Stimulated activated CD4-positive, alpha-beta T cell treated with anti-CD3 and anti-CD28 coated beads, Interleukin-1b, Interleukin-23, amount 100 ng/mL, for 24 hours (primary cell): ENCODE measurements around the gene TMX3.
A peak's percentile ranks its signal among the peaks of the same experiment; 100 is the strongest.

Experiments used
- DNase-seq, 4 experiments: peaks; one replicate each; pipeline ENCODE4 v3.0.0-alpha.2; 2020; ENCODE audit warnings: low read depth in 4 of 4, low spot score in 1 of 4

Gene TMX3

DNA sequence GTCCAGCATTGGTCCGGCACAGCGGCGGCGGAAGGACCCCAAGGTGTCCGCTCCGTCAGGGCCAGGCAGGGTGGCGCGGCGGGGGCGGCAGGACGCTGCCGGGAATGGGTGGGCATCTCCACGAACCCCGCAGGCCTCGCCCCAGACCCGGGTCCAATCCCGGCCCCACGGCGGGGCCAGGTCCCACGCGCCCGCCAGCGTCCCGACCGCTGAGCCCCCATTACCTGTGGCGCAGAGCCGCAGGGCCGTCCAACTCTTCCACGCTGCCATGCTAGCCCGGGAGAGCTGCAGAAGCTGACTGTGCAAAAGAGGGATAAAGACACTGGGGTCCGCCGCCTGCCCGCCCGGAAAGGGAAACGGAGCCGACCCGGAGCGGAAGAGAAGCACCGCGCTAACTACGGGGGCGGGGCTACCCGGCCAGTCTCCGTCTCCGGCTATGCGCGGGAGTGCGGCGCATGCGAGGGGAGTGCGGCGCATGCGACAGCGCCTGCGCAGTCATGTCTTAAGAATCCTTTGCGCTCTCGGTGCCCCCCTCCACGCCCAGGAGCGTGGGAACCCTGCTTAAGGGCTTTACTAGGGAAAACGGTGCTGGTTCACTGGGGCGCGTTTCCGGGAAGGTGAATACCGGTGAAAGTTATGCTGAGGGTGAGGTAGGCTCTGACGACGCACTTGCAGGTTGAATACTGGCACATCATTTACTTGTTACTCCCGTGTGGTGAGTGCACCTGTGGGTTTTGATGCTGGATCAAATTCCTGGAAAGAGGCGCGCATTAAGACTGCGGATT is at the start of gene TMX3:
Gene TMX3 (minus strand): TSS at position 397 of the 785 bp plus-strand sequence. CDS start 127 bp downstream, at position 270.
- DNase-seq: peak; percentile 61 to 90 (median 84)

GRCh38 chr18:68764016-68764415 is 49.1 kb upstream of the TMX3 start:
- DNase-seq: no peak

DNA sequence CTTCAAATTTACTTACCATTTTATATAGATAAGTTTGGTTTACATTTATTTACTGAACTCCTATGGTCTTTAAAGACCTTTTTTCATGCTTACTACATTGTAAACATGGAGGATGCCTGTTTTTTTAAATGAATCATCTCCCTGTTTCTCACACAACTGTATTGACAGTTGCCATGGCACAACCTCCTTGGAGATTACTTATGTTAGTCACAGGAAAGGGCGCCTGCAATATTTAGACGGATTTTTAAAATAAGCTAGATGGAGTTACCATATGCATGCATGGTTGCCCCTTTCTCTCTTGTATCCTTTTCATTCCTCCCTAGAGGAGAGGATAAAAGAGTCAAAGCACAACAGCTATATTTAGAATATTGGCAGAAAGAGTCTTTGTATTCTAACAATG is 48.2 kb upstream of the TMX3 start:
- DNase-seq: no peak

DNA sequence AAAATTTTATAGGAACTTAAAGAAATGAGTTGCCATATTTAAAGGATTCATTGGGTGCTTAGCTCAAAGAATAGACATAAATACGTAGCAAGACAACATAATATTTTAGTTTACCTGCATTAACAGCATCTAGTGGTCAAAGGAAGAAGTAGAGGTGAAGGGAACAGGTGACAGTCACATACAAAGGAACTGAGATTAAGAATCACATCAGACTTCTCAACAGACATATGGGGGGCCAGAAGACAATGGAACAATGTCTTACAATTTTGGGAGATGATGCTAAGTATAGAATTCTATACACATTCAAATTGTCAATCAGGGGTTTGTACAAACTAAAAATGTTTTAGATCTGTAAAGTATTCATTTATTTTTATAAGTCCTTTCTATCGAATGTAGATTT is 44.4 kb upstream of the TMX3 start:
- DNase-seq: no peak

- DNase-seq: no peak
These were observed 42.2 kb upstream of the TMX3 start for GRCh38 chr18:68757126-68757525.

DNA sequence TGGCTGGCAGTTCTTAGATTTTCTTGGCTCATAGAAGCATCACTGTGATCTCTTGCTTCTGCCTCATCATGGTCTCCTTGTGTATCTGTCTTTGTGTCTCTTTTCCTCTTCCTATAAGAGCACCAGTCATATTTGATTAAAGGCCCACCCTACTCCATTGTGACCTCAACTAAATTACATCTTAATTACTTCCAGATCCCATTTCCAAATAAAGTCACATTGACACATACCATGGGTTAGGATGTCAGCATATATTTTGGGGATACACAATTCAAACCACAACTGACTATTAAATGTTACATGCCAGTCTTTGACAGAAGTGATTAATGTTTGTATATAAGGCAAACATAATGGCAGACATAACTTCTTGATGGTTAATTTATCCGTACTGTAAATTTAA is 27.3 kb upstream of the TMX3 start:
- no peak for DNase-seq

- DNase-seq: no peak
These were observed 26.1 kb upstream of the TMX3 start for GRCh38 chr18:68740966-68741365.

- no peak for DNase-seq
These were observed 24.6 kb upstream of the TMX3 start for GRCh38 chr18:68739462-68739861.

DNA sequence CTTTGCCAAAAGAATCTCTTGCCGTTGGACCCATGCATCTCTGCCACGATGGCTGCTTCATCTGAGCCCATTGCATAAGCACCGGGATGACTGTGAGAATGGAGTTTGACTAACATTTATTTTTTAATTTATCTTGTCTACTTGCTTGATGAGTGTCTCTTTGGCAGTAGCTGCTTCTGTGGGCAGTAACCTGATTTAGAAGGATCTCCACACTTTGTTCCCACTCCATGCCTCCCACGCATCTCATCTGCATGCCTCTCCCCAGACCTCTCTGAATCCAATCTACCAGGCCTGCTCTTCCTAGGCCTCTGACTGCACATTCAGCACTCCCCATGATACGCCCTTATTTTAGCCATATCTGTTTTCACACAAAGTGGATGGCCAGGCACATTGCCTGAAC is 23.7 kb upstream of the TMX3 start:
- no peak for DNase-seq

- DNase-seq: no peak
These were observed 20.8 kb upstream of the TMX3 start for GRCh38 chr18:68735483-68736343.

DNA sequence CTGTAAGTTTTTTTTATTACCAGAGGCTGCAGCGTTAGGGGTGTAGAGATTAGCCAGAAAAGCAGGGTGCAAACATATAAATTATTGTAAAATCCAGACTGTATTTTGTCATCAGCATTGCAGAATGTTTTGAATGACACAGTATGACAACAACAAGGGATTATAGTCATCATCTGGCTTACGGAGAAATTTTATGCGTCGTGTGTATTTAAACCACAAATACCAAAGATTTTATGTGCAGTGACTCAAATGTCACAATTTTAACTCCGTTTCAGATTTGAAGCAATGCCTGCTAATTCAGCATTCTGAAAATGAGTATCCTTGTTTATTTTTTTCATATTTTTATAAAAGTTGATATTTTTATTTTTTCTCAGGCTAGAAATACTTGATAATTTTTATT is 19.4 kb upstream of the TMX3 start:
- no peak for DNase-seq

DNA sequence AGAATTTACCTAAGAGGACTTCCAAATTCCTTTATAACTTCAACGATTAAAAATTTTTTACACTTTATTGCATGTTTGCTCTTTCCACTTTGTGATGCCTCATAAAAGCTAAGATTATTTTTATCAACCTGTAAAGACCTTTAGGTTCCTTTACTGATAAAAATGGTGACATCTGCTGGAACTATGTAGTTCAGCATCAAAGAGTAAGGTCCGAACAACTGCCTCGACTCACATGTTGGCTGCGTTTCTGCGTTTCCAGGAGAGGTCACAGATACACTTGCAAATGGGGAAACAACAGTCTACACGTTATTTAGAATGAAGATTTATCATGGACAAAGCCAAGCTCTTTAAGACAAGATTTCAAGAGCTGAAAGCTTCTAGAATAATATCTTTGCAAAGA is 18.8 kb upstream of the TMX3 start:
- DNase-seq: no peak

DNA sequence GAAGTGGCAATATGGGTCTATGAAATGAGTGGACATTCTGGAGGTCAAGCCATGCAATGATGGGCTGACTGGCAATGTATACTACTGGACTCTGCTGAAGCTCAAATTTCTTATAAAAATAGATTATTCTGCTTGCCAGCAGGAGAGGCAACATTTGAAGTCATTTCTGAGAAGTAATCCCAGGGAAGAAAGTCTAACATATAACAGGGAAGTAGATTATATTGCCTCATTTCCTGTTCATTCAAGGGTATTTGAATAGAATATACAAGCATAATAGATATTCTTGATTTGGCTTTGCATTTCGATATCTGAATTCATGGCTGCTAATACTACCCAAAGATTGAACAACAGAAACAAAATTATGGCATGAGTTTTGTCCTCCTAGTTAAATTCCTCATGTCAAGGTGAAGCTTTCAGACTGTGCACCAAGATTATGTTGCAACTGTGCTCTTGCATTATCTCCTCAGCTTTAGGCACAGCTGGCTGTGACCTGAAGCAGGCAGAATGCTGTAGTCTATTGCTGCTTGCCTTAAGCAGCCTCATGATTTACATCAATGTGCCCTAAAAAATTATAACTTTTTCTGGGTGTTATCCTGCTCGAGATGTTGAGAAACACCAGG is 13.3 kb upstream of the TMX3 start:
- DNase-seq: no peak

- DNase-seq: no peak
These were observed 12.6 kb upstream of the TMX3 start for GRCh38 chr18:68727506-68727905.

GRCh38 chr18:68725346-68725745 is 10.4 kb upstream of the TMX3 start:
- no peak for DNase-seq

DNA sequence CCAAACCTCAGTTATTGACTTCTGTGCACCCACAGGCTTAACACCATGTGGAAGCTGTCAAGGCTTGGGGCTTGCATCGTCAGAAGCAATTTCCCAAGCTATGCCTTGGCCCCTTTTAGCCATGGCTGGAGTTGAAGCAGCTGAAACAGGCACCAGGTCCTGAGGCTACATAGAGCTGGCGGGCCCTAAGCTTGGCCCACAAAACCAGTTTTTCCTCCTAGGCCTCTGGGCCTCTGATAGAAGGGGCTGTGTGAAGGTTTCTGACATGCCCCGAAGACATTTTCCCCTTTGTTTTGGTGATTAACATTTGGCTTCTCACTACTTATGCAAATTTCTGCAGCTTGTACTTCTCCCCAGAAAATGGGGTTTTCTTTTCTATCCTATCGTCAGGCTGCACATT is 9.1 kb upstream of the TMX3 start:
- DNase-seq: no peak

GRCh38 chr18:68723539-68723938 is 8.6 kb upstream of the TMX3 start:
- no peak for DNase-seq

GRCh38 chr18:68722821-68723220 is 7.9 kb upstream of the TMX3 start:
- DNase-seq: no peak

- DNase-seq: no peak
These were observed 7.0 kb upstream of the TMX3 start for GRCh38 chr18:68721681-68722583.

DNA sequence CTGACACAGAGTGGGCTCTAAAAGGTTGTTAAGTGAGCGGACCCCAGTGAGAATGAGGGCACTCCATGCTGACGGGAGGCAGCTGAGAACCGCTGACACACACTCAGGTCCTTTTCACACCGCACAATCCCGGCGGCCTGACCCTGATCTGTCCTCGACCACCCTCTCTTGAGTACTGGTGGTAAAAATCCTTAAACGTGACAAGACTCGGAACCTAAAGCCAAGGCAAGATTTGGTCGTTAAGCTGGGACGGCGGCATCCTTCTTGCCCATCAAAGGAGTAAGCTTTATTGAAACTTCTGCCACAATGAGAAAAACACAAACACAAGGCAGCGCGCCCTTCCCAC is 569 bp downstream of the TMX3 start:
- no peak for DNase-seq

DNA sequence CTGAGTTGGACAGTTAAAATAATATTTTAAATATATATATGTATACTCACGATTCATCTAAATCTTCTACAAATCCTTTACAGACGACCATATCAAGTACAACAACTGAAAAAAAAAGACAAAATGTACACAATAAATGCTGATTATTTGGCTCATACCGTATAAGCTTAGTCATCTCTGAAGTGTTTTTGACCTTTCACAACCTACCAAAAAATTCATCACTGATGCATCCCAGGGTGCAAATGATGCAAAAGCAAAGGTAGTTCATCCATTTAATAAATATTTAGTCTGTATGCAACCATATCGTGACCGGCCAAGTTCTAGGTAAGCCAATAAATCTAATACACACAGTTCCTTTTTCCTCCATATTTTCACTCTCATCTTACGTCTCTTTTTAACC is 1.1 kb downstream of the TMX3 start:
- DNase-seq: no peak
